ENCODE results near the gene ADGRF5.

DNA sequence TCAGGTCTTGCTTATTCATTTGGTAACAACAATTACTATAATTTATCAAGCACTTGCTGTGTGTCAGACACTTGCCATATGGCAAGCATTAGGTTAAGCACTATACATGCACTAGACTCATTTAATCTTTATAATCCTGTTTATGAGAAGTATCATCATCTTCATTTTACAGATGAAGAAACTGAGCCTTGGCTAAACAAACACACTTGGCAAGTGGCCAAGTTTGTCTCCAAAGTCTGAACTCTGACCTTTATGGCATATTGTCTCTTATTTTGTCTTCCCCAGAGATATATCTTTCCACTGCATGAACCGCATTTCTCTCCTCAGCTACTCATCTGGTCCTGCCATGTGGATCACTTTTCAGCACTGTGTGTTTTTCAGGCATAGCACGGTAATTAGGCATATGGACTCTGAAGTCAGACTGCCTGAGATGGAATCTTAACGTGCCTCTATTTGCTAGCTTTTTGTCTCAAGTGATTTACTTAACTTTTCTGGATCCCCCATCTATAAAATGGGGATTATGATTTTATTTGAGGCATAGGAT, 4.7 kb downstream of the ADGRF5 start:
- TF ChIP-seq, protein P1, sequence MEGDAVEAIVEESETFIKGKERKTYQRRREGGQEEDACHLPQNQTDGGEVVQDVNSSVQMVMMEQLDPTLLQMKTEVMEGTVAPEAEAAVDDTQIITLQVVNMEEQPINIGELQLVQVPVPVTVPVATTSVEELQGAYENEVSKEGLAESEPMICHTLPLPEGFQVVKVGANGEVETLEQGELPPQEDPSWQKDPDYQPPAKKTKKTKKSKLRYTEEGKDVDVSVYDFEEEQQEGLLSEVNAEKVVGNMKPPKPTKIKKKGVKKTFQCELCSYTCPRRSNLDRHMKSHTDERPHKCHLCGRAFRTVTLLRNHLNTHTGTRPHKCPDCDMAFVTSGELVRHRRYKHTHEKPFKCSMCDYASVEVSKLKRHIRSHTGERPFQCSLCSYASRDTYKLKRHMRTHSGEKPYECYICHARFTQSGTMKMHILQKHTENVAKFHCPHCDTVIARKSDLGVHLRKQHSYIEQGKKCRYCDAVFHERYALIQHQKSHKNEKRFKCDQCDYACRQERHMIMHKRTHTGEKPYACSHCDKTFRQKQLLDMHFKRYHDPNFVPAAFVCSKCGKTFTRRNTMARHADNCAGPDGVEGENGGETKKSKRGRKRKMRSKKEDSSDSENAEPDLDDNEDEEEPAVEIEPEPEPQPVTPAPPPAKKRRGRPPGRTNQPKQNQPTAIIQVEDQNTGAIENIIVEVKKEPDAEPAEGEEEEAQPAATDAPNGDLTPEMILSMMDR (IDR thresholded peaks at IDR 0.05; ENCODE audit: low read depth, low read length) = no peak
- TF ChIP-seq, protein P2, sequence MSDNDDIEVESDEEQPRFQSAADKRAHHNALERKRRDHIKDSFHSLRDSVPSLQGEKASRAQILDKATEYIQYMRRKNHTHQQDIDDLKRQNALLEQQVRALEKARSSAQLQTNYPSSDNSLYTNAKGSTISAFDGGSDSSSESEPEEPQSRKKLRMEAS (IDR thresholded peaks at IDR 0.05; ENCODE audit: low read depth, low read length) = no peak
- TF ChIP-seq POLR2A (IDR thresholded peaks at IDR 0.05; ENCODE audit: extremely low read depth, insufficient read length) = no peak
- no peak for TF ChIP-seq MYC (IDR thresholded peaks at IDR 0.05; ENCODE audit: low read depth, low read length)
